Astrocyte (in vitro differentiated cells and primary cell): ENCODE results near the gene CDC6. TPM values are rescaled to one million over a fixed set of nuclear protein-coding genes. Genes with fewer than 3 reads are reported as not detected.

Experiments used
- DNase-seq: peaks from one replicate; pipeline ENCODE4 v3.0.0-alpha.2; 2010; ENCODE audit warnings: low read depth
- FAIRE-seq: peaks from 2 replicates; lab custom pipeline; 2011; peaks lifted over from hg19 to GRCh38; lab: Jason Lieb, UNC
- H2AFZ ChIP-seq: 2 replicates; pipeline ENCODE4 v1.6.0; 2012; ENCODE audit warnings: low read depth, low read length, inconsistent platforms
- H3K27ac ChIP-seq: 2 replicates; pipeline ENCODE4 v1.5.1; 2011; ENCODE audit warnings: low read depth, low read length, inconsistent platforms
- H3K27me3 ChIP-seq: 2 replicates; pipeline ENCODE4 v1.6.0; 2011; ENCODE audit warnings: low read length, inconsistent platforms; ENCODE audit not compliant: insufficient read depth
- H3K36me3 ChIP-seq: 2 replicates; pipeline ENCODE4 v1.5.1; 2011; ENCODE audit warnings: low read length, inconsistent platforms; ENCODE audit not compliant: insufficient read depth
- H3K4me1 ChIP-seq: 2 replicates; pipeline ENCODE4 v1.5.1; 2011; ENCODE audit warnings: low read length, inconsistent platforms; ENCODE audit not compliant: insufficient read depth
- H3K4me2 ChIP-seq: 2 replicates; pipeline ENCODE4 v1.6.0; 2012; ENCODE audit warnings: low read length, inconsistent platforms
- H3K4me3 ChIP-seq: 2 replicates; pipeline ENCODE4 v1.5.1; 2011; ENCODE audit warnings: low read depth, mild to moderate bottlenecking, low read length, inconsistent platforms; ENCODE audit not compliant: insufficient read depth
- H3K79me2 ChIP-seq: 2 replicates; pipeline ENCODE4 v1.6.0; 2012; ENCODE audit warnings: mild to moderate bottlenecking, low read length, inconsistent platforms; ENCODE audit not compliant: insufficient read depth
- H3K9ac ChIP-seq: 2 replicates; pipeline ENCODE4 v1.6.0; 2012; ENCODE audit warnings: mild to moderate bottlenecking, low read length, inconsistent platforms
- H3K9me3 ChIP-seq: 2 replicates; pipeline ENCODE4 v1.5.1; 2012; ENCODE audit warnings: low read depth, mild to moderate bottlenecking, low read length, inconsistent platforms; ENCODE audit not compliant: insufficient read depth
- H4K20me1 ChIP-seq: 2 replicates; pipeline ENCODE4 v1.6.0; 2012; ENCODE audit warnings: low read length, inconsistent platforms; ENCODE audit not compliant: insufficient read depth
- H3K27ac Mint-ChIP-seq: one replicate; pipeline ENCODE4 v1.8.0; 2021; ENCODE audit warnings: mild to moderate bottlenecking, mixed read lengths; ENCODE audit not compliant: unreplicated experiment
- H3K27me3 Mint-ChIP-seq: one replicate; pipeline ENCODE4 v1.8.0; 2021; ENCODE audit warnings: low read depth, mixed read lengths; ENCODE audit not compliant: unreplicated experiment
- H3K36me3 Mint-ChIP-seq: one replicate; pipeline ENCODE4 v1.8.0; 2021; ENCODE audit warnings: low read depth, mixed read lengths; ENCODE audit not compliant: unreplicated experiment
- H3K4me1 Mint-ChIP-seq: one replicate; pipeline ENCODE4 v1.8.0; 2021; ENCODE audit warnings: low read depth, mixed read lengths; ENCODE audit not compliant: unreplicated experiment
- H3K4me3 Mint-ChIP-seq: one replicate; pipeline ENCODE4 v1.8.0; 2021; ENCODE audit warnings: mild to moderate bottlenecking, moderate library complexity, mixed read lengths; ENCODE audit not compliant: unreplicated experiment
- H3K9me3 Mint-ChIP-seq: one replicate; pipeline ENCODE4 v1.8.0; 2021; ENCODE audit warnings: mild to moderate bottlenecking, mixed read lengths; ENCODE audit not compliant: unreplicated experiment
- EZH2 ChIP-seq: IDR thresholded peaks from 2 replicates; pipeline ENCODE4 v1.6.1; 2012; ENCODE audit warnings: mild to moderate bottlenecking, low read length, inconsistent platforms; ENCODE audit not compliant: insufficient read depth
- total RNA-seq: library from RNA; stranded (reverse); gene quantifications from 2 replicates; pipeline ENCODE4 v1.2.1, GENCODE V29; 2021
- TF ChIP-seq, protein P1 (sequence below): IDR thresholded peaks from 2 replicates; pipeline ENCODE4 v1.5.1; 2011; ENCODE audit warnings: low read depth, mild to moderate bottlenecking, inconsistent platforms, low read length, moderate library complexity; ENCODE audit not compliant: insufficient read depth

CDC6 gene
- total RNA-seq, 1 donor from 2014 or later = 14.4 TPM

DNA sequence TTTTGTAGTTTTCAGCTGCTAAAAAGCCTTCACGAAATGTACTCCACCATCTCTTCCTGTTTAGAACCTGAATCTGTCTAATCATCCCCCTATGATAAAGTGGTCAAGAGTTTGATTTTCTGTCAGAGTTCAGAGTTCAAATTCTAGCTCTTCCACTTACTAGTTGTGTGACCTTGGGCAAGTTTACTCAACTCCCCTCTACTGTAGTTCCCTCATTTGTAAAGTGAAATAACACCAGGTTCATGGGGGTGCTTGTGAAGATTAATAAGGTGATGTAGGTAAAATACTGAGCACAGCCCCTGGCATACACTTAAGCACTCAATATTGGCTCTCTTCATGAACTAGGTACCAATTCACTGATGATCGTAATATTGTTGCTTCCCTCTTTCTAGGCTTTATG is 1.2 kb upstream of the CDC6 start:
- Histone ChIP-seq H2AFZ (no peak overlapping the region), H3K36me3 (peaks cover 4% of the 10 kb centered on the region), H4K20me1 (no peaks in the 10 kb centered on the region), H3K79me2 (peaks cover 12% of the 10 kb centered on the region), H3K27me3 (no peaks in the 10 kb centered on the region), H3K4me2 (no peak overlapping the region), H3K9ac (no peak overlapping the region), H3K4me3 (no peak overlapping the region), H3K4me1 (peaks cover 30% of the 10 kb centered on the region), H3K27ac (no peak overlapping the region), H3K9me3 (no peaks in the 10 kb centered on the region)
- no peaks in the 10 kb centered on the region for H3K9me3 Mint-ChIP-seq
- DNase-seq (no peak), FAIRE-seq (no peak)
- no peak for TF ChIP-seq EZH2
- TF ChIP-seq, protein P1, sequence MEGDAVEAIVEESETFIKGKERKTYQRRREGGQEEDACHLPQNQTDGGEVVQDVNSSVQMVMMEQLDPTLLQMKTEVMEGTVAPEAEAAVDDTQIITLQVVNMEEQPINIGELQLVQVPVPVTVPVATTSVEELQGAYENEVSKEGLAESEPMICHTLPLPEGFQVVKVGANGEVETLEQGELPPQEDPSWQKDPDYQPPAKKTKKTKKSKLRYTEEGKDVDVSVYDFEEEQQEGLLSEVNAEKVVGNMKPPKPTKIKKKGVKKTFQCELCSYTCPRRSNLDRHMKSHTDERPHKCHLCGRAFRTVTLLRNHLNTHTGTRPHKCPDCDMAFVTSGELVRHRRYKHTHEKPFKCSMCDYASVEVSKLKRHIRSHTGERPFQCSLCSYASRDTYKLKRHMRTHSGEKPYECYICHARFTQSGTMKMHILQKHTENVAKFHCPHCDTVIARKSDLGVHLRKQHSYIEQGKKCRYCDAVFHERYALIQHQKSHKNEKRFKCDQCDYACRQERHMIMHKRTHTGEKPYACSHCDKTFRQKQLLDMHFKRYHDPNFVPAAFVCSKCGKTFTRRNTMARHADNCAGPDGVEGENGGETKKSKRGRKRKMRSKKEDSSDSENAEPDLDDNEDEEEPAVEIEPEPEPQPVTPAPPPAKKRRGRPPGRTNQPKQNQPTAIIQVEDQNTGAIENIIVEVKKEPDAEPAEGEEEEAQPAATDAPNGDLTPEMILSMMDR = no peak
- no peaks in the 10 kb centered on the region for H3K27me3 Mint-ChIP-seq
- peaks cover 38% of the 10 kb centered on the region for H3K4me1 Mint-ChIP-seq
- H3K27ac Mint-ChIP-seq = no peak overlapping the region
- H3K36me3 Mint-ChIP-seq = peaks cover 9% of the 10 kb centered on the region
- no peak overlapping the region for H3K4me3 Mint-ChIP-seq

DNA sequence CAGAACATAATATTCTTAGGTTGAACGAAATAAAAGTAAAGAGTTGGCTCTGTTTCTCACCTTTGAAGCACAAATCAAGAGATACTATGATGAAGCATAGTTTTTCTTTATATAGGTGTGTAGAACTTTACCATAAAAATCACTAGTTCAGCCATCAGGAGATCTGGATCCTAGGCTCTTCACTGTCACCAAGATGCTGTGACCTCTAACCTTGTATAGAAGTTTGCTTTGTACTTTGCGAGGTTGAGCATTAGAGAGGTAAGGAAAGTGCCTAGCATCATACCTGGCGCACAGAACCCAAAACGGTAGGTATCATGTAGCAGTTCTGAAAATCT is 553 bp upstream of the CDC6 start:
- Histone ChIP-seq H3K27ac (no peak overlapping the region), H3K36me3 (peaks cover 5% of the 10 kb centered on the region), H3K27me3 (no peaks in the 10 kb centered on the region), H3K9me3 (no peaks in the 10 kb centered on the region), H3K79me2 (peaks cover 12% of the 10 kb centered on the region), H3K4me1 (peaks cover 26% of the 10 kb centered on the region), H4K20me1 (no peaks in the 10 kb centered on the region), H3K4me2 (peak overlapping the region; percentile 71), H3K4me3 (peak overlapping the region; percentile 20), H3K9ac (peak overlapping the region; percentile 20), H2AFZ (no peak overlapping the region)
- no peak for DNase-seq
- Mint-ChIP-seq H3K4me1 (peaks cover 34% of the 10 kb centered on the region), H3K27ac (no peak overlapping the region), H3K36me3 (peaks cover 6% of the 10 kb centered on the region), H3K27me3 (no peaks in the 10 kb centered on the region), H3K4me3 (peak overlapping the region; percentile 94), H3K9me3 (no peaks in the 10 kb centered on the region)
- TF ChIP-seq, protein P1 = no peak
- TF ChIP-seq EZH2 = no peak
- no peak for FAIRE-seq

DNA sequence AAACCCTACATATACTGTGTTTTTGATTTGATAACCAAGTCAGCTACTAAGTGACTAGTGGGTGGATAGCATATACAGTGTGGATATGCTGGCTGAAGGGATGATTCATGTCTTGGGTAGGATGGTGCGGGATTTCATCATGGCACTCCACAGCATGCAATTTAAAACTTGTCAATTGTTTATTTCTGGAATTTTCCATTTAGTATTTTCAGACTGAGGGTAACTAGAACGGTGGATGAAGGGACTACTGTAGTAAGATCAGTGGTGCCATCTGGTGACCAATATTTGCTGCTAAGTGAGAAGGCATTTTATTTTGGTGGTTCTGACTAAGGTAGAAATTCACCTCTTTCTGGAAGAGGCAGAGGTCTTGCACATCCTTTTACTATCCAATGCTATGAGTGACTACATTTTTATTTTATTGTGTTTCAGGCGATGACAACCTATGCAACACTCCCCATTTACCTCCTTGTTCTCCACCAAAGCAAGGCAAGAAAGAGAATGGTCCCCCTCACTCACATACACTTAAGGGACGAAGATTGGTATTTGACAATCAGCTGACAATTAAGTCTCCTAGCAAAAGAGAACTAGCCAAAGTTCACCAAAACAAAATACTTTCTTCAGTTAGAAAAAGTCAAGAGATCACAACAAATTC is 3.1 kb downstream of the CDC6 start:
- H3K4me3 Mint-ChIP-seq = no peak overlapping the region
- H3K27ac Mint-ChIP-seq = peak overlapping the region; percentile 20
- H3K27me3 Mint-ChIP-seq = no peaks in the 10 kb centered on the region
- Histone ChIP-seq H3K4me3 (no peak overlapping the region), H3K9ac (no peak overlapping the region), H3K4me2 (peak overlapping the region; percentile 12), H3K27ac (peak overlapping the region; percentile 14), H3K79me2 (peaks cover 12% of the 10 kb centered on the region), H3K27me3 (no peaks in the 10 kb centered on the region), H4K20me1 (no peaks in the 10 kb centered on the region), H3K9me3 (no peaks in the 10 kb centered on the region), H3K4me1 (peaks cover 7% of the 10 kb centered on the region), H2AFZ (no peak overlapping the region), H3K36me3 (peaks cover 23% of the 10 kb centered on the region)
- FAIRE-seq (peak; percentile 9), DNase-seq (peak; percentile 84)
- H3K4me1 Mint-ChIP-seq = peaks cover 12% of the 10 kb centered on the region
- no peaks in the 10 kb centered on the region for H3K36me3 Mint-ChIP-seq
- no peaks in the 10 kb centered on the region for H3K9me3 Mint-ChIP-seq
- no peak for TF ChIP-seq EZH2
- TF ChIP-seq, protein P1 = peak; percentile 77
